ENCODE data around the gene ABI3BP.

GRCh38 chr3:100759159-100759558 lies 234.1 kb downstream of the ABI3BP start:
- TF ChIP-seq, protein P1, sequence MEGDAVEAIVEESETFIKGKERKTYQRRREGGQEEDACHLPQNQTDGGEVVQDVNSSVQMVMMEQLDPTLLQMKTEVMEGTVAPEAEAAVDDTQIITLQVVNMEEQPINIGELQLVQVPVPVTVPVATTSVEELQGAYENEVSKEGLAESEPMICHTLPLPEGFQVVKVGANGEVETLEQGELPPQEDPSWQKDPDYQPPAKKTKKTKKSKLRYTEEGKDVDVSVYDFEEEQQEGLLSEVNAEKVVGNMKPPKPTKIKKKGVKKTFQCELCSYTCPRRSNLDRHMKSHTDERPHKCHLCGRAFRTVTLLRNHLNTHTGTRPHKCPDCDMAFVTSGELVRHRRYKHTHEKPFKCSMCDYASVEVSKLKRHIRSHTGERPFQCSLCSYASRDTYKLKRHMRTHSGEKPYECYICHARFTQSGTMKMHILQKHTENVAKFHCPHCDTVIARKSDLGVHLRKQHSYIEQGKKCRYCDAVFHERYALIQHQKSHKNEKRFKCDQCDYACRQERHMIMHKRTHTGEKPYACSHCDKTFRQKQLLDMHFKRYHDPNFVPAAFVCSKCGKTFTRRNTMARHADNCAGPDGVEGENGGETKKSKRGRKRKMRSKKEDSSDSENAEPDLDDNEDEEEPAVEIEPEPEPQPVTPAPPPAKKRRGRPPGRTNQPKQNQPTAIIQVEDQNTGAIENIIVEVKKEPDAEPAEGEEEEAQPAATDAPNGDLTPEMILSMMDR (IDR thresholded peaks at IDR 0.05): no peak
- TF ChIP-seq POLR2A (IDR thresholded peaks at IDR 0.05): no peak

Measured in Peyer's patch (tissue), 4 donors.